ENCODE measurements around the gene GALNS.

- TF ChIP-seq CTCF (IDR thresholded peaks at IDR 0.05) (no peak), POLR2A (IDR thresholded peaks at IDR 0.05) (no peak), EP300 (IDR thresholded peaks at IDR 0.05) (no peak)
Observed at GRCh38 chr16:88891083-88891482, 34.3 kb upstream of the GALNS start.
